ENCODE data around the gene TOMM5.

TOMM5 gene

GRCh38 chr9:37592108-37592951, at the start of gene TOMM5:
TOMM5 (minus strand) TSS chr9:37592597; CDS start chr9:37592532, 65 bp downstream.
- peak; percentile 54 for DNase-seq

- no peak for DNase-seq
These were observed 48.9 kb upstream of the TOMM5 start for GRCh38 chr9:37641331-37641730.

GRCh38 chr9:37640246-37640645, 47.8 kb upstream of the TOMM5 start:
- no peak for DNase-seq

- DNase-seq: no peak
These were observed 47.4 kb upstream of the TOMM5 start for GRCh38 chr9:37639841-37640240.

GRCh38 chr9:37639109-37639762, 46.8 kb upstream of the TOMM5 start:
- no peak for DNase-seq

GRCh38 chr9:37636511-37637448, 44.4 kb upstream of the TOMM5 start:
- DNase-seq: no peak

- DNase-seq: no peak
These were observed 43.4 kb upstream of the TOMM5 start for GRCh38 chr9:37635808-37636207.

GRCh38 chr9:37632479-37632878, 40.1 kb upstream of the TOMM5 start:
- DNase-seq: no peak

GRCh38 chr9:37626708-37627292, 34.4 kb upstream of the TOMM5 start:
- DNase-seq: no peak

GRCh38 chr9:37625758-37626147, 33.4 kb upstream of the TOMM5 start:
- DNase-seq: no peak

- no peak for DNase-seq
These were observed 32.8 kb upstream of the TOMM5 start for GRCh38 chr9:37625036-37625757.

GRCh38 chr9:37624073-37624472, 31.7 kb upstream of the TOMM5 start:
- DNase-seq: no peak

- no peak for DNase-seq
These were observed 30.9 kb upstream of the TOMM5 start for GRCh38 chr9:37623267-37623666.

- no peak for DNase-seq
These were observed 30.1 kb upstream of the TOMM5 start for GRCh38 chr9:37622462-37622861.

- no peak for DNase-seq
These were observed 29.1 kb upstream of the TOMM5 start for GRCh38 chr9:37621273-37622121.

GRCh38 chr9:37620396-37620795, 28.0 kb upstream of the TOMM5 start:
- no peak for DNase-seq

GRCh38 chr9:37619806-37620205, 27.4 kb upstream of the TOMM5 start:
- no peak for DNase-seq

- no peak for DNase-seq
These were observed 26.4 kb upstream of the TOMM5 start for GRCh38 chr9:37618817-37619216.

- DNase-seq: no peak
These were observed 25.4 kb upstream of the TOMM5 start for GRCh38 chr9:37617832-37618231.

- DNase-seq: no peak
These were observed 24.8 kb upstream of the TOMM5 start for GRCh38 chr9:37617161-37617560.

- DNase-seq: no peak
These were observed 19.6 kb upstream of the TOMM5 start for GRCh38 chr9:37611961-37612360.
